ENCODE results near the gene ORM2. TPM values are rescaled to one million over a fixed set of nuclear protein-coding genes. Genes with fewer than 3 reads are reported as not detected.

The ORM2 gene
- total and polyA plus RNA-seq, 2 experiments from 2014 or later: 0.76 TPM

GRCh38 chr9:114374936-114375335 is 45.3 kb downstream of the ORM2 start:
- Mint-ChIP-seq H3K27ac (peak overlapping the region; percentile 56; the same call in 1 of the 2 replicates), H3K4me3 (no peak overlapping the region), H3K4me1 (peaks cover 48% of the 10 kb centered on the region), H3K9me3 (no peaks in the 10 kb centered on the region), H3K36me3 (ENCODE audit: low read depth) (peaks cover 56% of the 10 kb centered on the region), H3K27me3 (ENCODE audit: insufficient read depth, low read depth, poor library complexity) (peaks cover 8% of the 10 kb centered on the region)
- peaks cover 42% of the 10 kb centered on the region for H3K4me1 ChIP-seq (ENCODE audit: insufficient read depth)
- H3K4me3 ChIP-seq: no peak overlapping the region
- H3F3A ChIP-seq (replicated peaks; ENCODE audit: low read depth): peaks cover 5% of the 10 kb centered on the region; the same call in 1 of the 2 replicates
- no peak overlapping the region; the same call in 1 of the 2 replicates for H3K27ac ChIP-seq (ENCODE audit: low read depth)
- no peaks in the 10 kb centered on the region for H3K79me2 ChIP-seq (replicated peaks; ENCODE audit: insufficient read depth)
- ATAC-seq (no peak), DNase-seq (ENCODE audit: low spot score) (no peak)
- H4K20me1 ChIP-seq (replicated peaks; ENCODE audit: insufficient read depth): no peaks in the 10 kb centered on the region
- peak overlapping the region; percentile 45; the same call in 1 of the 2 replicates for H3K4me2 ChIP-seq
- H3K36me3 ChIP-seq (ENCODE audit: insufficient read depth): no peaks in the 10 kb centered on the region
- H3K9me2 ChIP-seq (ENCODE audit: insufficient read depth): no peaks in the 10 kb centered on the region
- peak in 1 of 2 experiments; percentile 28; a peak in 1 of 4 replicates for TF ChIP-seq CTCF (conservative IDR thresholded peaks at IDR 0.05; ENCODE audit: low read depth in 2 of 2)
- TF ChIP-seq EZH2phosphoT487 (IDR thresholded peaks at IDR 0.05; ENCODE audit: unreplicated experiment): no peak
- no peak overlapping the region for H2AFZ ChIP-seq
- no peaks in the 10 kb centered on the region for H3K27me3 ChIP-seq (ENCODE audit: insufficient read depth)

- ATAC-seq (no peak), DNase-seq (ENCODE audit: low spot score) (no peak)
- H3K4me1 ChIP-seq (ENCODE audit: insufficient read depth): peaks cover 42% of the 10 kb centered on the region
- H3K9me2 ChIP-seq (ENCODE audit: insufficient read depth): no peaks in the 10 kb centered on the region
- no peak overlapping the region; the same call in 1 of the 2 replicates for H3K27ac Mint-ChIP-seq
- peaks cover 60% of the 10 kb centered on the region for H3K36me3 Mint-ChIP-seq (ENCODE audit: low read depth)
- peaks cover 49% of the 10 kb centered on the region for H3K4me1 Mint-ChIP-seq
- H3K27me3 ChIP-seq (ENCODE audit: insufficient read depth): no peaks in the 10 kb centered on the region
- H3K27me3 Mint-ChIP-seq (ENCODE audit: insufficient read depth, low read depth, poor library complexity): peaks cover 9% of the 10 kb centered on the region
- H3K79me2 ChIP-seq (replicated peaks; ENCODE audit: insufficient read depth): no peaks in the 10 kb centered on the region
- peak overlapping the region; percentile 45; the same call in 1 of the 2 replicates for H3K4me2 ChIP-seq
- TF ChIP-seq STAT1 (IDR thresholded peaks at IDR 0.05; ENCODE audit: unreplicated experiment) (no peak), POLR2AphosphoS5 (IDR thresholded peaks at IDR 0.05; ENCODE audit: low read depth) (no peak), CREB1 (CRISPR knock-in tag; IDR thresholded peaks at IDR 0.05; ENCODE audit: low read depth) (no peak), ZNF114 (CRISPR knock-in tag; IDR thresholded peaks at IDR 0.05) (no peak), EZH2 (IDR thresholded peaks at IDR 0.05; ENCODE audit: low read depth, unreplicated experiment) (no peak)
- H3F3A ChIP-seq (replicated peaks; ENCODE audit: low read depth): no peaks in the 10 kb centered on the region
- H3K4me3 ChIP-seq: no peak overlapping the region
- H3K4me3 Mint-ChIP-seq: no peak overlapping the region
- no peaks in the 10 kb centered on the region for H3K36me3 ChIP-seq (ENCODE audit: insufficient read depth)
- no peak overlapping the region for H2AFZ ChIP-seq
- no peaks in the 10 kb centered on the region for H3K9me3 Mint-ChIP-seq
- no peaks in the 10 kb centered on the region for H4K20me1 ChIP-seq (replicated peaks; ENCODE audit: insufficient read depth)
- H3K27ac ChIP-seq (ENCODE audit: low read depth): no peak overlapping the region; the same call in 1 of the 2 replicates
These were observed 45.9 kb downstream of the ORM2 start for GRCh38 chr9:114375386-114376175.
